Astrocyte of the hippocampus (primary cell): ENCODE results near the gene N4BP2.
A peak's percentile ranks its signal among the peaks of the same experiment; 100 is the strongest.

Experiments
- DNase-seq: peaks from one replicate; pipeline ENCODE4 v3.0.0; 2011; ENCODE audit warnings: low read depth, low spot score

N4BP2 gene

GRCh38 chr4:40192114-40193015, 135.7 kb downstream of the N4BP2 start:
- no peak for DNase-seq

- no peak for DNase-seq
Measured at GRCh38 chr4:40193016-40193571, 136.4 kb downstream of the N4BP2 start.

- DNase-seq: no peak
Measured at GRCh38 chr4:40193578-40193977, 136.9 kb downstream of the N4BP2 start.

GRCh38 chr4:40194602-40195161, 138.0 kb downstream of the N4BP2 start:
- no peak for DNase-seq

GRCh38 chr4:40195182-40196177, 138.8 kb downstream of the N4BP2 start:
- DNase-seq: no peak

GRCh38 chr4:40196272-40196671, 139.6 kb downstream of the N4BP2 start:
- DNase-seq: no peak

- DNase-seq: no peak
Measured at GRCh38 chr4:40196724-40197281, 140.2 kb downstream of the N4BP2 start, which contains the start of gene RHOH. Gene RHOH (plus strand): TSS chr4:40197031. CDS start chr4:40243387, 46,356 bp downstream.

GRCh38 chr4:40197879-40198689, 141.4 kb downstream of the N4BP2 start:
- no peak for DNase-seq

- DNase-seq: no peak
Measured at GRCh38 chr4:40199179-40199670, 142.6 kb downstream of the N4BP2 start.

GRCh38 chr4:40199999-40200874, 143.6 kb downstream of the N4BP2 start:
- DNase-seq: peak; percentile 46

- DNase-seq: no peak
Measured at GRCh38 chr4:40200875-40201801, 144.5 kb downstream of the N4BP2 start.

- DNase-seq: no peak
Measured at GRCh38 chr4:40201898-40202297, 145.2 kb downstream of the N4BP2 start.

- no peak for DNase-seq
Measured at GRCh38 chr4:40202474-40202873, 145.8 kb downstream of the N4BP2 start.

- no peak for DNase-seq
Measured at GRCh38 chr4:40204507-40205258, 148.0 kb downstream of the N4BP2 start.

GRCh38 chr4:40205259-40206198, 148.9 kb downstream of the N4BP2 start:
- no peak for DNase-seq

- no peak for DNase-seq
Measured at GRCh38 chr4:40206426-40206825, 149.8 kb downstream of the N4BP2 start.
